Skeletal muscle tissue (tissue), 4 donors: ENCODE results near the gene PFKFB2. TPM values are rescaled to one million over a fixed set of nuclear protein-coding genes. Genes with fewer than 3 reads are reported as not detected.

Experiments
- H3K27ac ChIP-seq: one replicate; pipeline ENCODE4 v1.7.0; 2013; ENCODE audit warnings: mild to moderate bottlenecking, low read depth, low read length, inconsistent platforms
- H3K27me3 ChIP-seq, 3 donors: one replicate each; pipeline ENCODE4 v1.7.0; 2013; ENCODE audit warnings: low read length in 3 of 3; ENCODE audit not compliant: control insufficient read depth in 3 of 3, insufficient read depth in 3 of 3
- H3K36me3 ChIP-seq, 3 donors: one replicate each; pipeline ENCODE4 v1.7.0; 2013; ENCODE audit warnings: low read length in 3 of 3; ENCODE audit not compliant: control insufficient read depth in 3 of 3, insufficient read depth in 3 of 3
- H3K4me1 ChIP-seq, 3 donors: one replicate each; pipeline ENCODE4 v1.7.0; 2013; ENCODE audit warnings: low read length in 3 of 3, mild to moderate bottlenecking in 3 of 3; ENCODE audit not compliant: control insufficient read depth in 3 of 3, insufficient read depth in 3 of 3
- H3K4me3 ChIP-seq, 3 donors: one replicate each; pipeline ENCODE4 v1.7.0; 2013; ENCODE audit warnings: low read length in 3 of 3
- H3K9ac ChIP-seq, 3 donors: one replicate each; pipeline ENCODE4 v1.7.0; 2013; ENCODE audit warnings: low read length in 3 of 3, mild to moderate bottlenecking in 3 of 3, moderate library complexity in 2 of 3, low read depth in 1 of 3
- H3K9me3 ChIP-seq, 3 donors: one replicate each; pipeline ENCODE4 v1.7.0; 2013; ENCODE audit warnings: low read length in 3 of 3; ENCODE audit not compliant: control insufficient read depth in 3 of 3
- total RNA-seq: library from RNA; depleted of rRNA; stranded (reverse); fragments of >200 nt; gene quantifications from one replicate; pipeline ENCODE4 v1.2.3, GENCODE V29; 2014
- donor health status: Osteomylitis.

PFKFB2 gene
- total RNA-seq, 1 donor from 2014 or later: 3.7 TPM

- no peaks in the 10 kb centered on the region for H3K9me3 ChIP-seq
- H3K9ac ChIP-seq: no peak overlapping the region
- H3K27me3 ChIP-seq: peaks cover 0 to 9% (median 0%) of the 10 kb centered on the region in 3 donors
- no peaks in the 10 kb centered on the region for H3K36me3 ChIP-seq
- H3K27ac ChIP-seq: no peak overlapping the region
- no peak overlapping the region for H3K4me3 ChIP-seq
- no peaks in the 10 kb centered on the region for H3K4me1 ChIP-seq
These were observed 38.3 kb upstream of the PFKFB2 start for GRCh38 chr1:207014728-207015127.

GRCh38 chr1:207015791-207016190 is 37.3 kb upstream of the PFKFB2 start:
- Histone ChIP-seq H3K4me1 (no peaks in the 10 kb centered on the region), H3K27me3 (peaks cover 0 to 9% (median 0%) of the 10 kb centered on the region in 3 donors), H3K4me3 (no peak overlapping the region), H3K27ac (no peak overlapping the region), H3K9me3 (no peaks in the 10 kb centered on the region), H3K9ac (no peak overlapping the region), H3K36me3 (no peaks in the 10 kb centered on the region)

GRCh38 chr1:207017615-207018559 is 35.2 kb upstream of the PFKFB2 start:
- Histone ChIP-seq H3K36me3 (no peaks in the 10 kb centered on the region), H3K9ac (no peak overlapping the region), H3K4me1 (peaks cover 0 to 2% (median 0%) of the 10 kb centered on the region in 3 donors), H3K4me3 (no peak overlapping the region), H3K27ac (no peak overlapping the region), H3K27me3 (peaks cover 0 to 9% (median 0%) of the 10 kb centered on the region in 3 donors), H3K9me3 (no peaks in the 10 kb centered on the region)

GRCh38 chr1:207018707-207019106 is 34.4 kb upstream of the PFKFB2 start:
- Histone ChIP-seq H3K27ac (no peak overlapping the region), H3K4me1 (peaks cover 0 to 2% (median 0%) of the 10 kb centered on the region in 3 donors), H3K36me3 (no peaks in the 10 kb centered on the region), H3K9me3 (no peaks in the 10 kb centered on the region), H3K27me3 (peaks cover 0 to 5% (median 0%) of the 10 kb centered on the region in 3 donors), H3K4me3 (no peak overlapping the region), H3K9ac (no peak overlapping the region)

- Histone ChIP-seq H3K9ac (no peak overlapping the region), H3K9me3 (no peaks in the 10 kb centered on the region), H3K27me3 (peaks cover 0 to 5% (median 0%) of the 10 kb centered on the region in 3 donors), H3K4me1 (peaks cover 0 to 4% (median 0%) of the 10 kb centered on the region in 3 donors), H3K4me3 (no peak overlapping the region), H3K36me3 (no peaks in the 10 kb centered on the region), H3K27ac (no peak overlapping the region)
These were observed 33.9 kb upstream of the PFKFB2 start for GRCh38 chr1:207019161-207019560.

- Histone ChIP-seq H3K4me1 (peaks cover 0 to 6% (median 3%) of the 10 kb centered on the region in 3 donors), H3K27me3 (peaks cover 0 to 5% (median 0%) of the 10 kb centered on the region in 3 donors), H3K9ac (no peak overlapping the region), H3K9me3 (no peaks in the 10 kb centered on the region), H3K4me3 (no peak overlapping the region), H3K36me3 (no peaks in the 10 kb centered on the region), H3K27ac (no peak overlapping the region)
These were observed 33.4 kb upstream of the PFKFB2 start for GRCh38 chr1:207019661-207020060.

GRCh38 chr1:207020065-207020708 is 32.9 kb upstream of the PFKFB2 start:
- no peaks in the 10 kb centered on the region for H3K36me3 ChIP-seq
- no peaks in the 10 kb centered on the region for H3K9me3 ChIP-seq
- no peak overlapping the region for H3K9ac ChIP-seq

GRCh38 chr1:207020709-207021107 is 32.4 kb upstream of the PFKFB2 start:
- Histone ChIP-seq H3K27me3 (peaks cover 0 to 5% (median 0%) of the 10 kb centered on the region in 3 donors), H3K9me3 (no peaks in the 10 kb centered on the region), H3K27ac (no peak overlapping the region), H3K4me1 (peaks cover 7 to 15% (median 13%) of the 10 kb centered on the region in 3 donors), H3K4me3 (no peak overlapping the region), H3K36me3 (no peaks in the 10 kb centered on the region), H3K9ac (no peak overlapping the region)

More at GRCh38 chr1:207020065-207020708, 32.9 kb upstream of the PFKFB2 start:
- Histone ChIP-seq H3K27ac (no peak overlapping the region), H3K27me3 (peaks cover 0 to 5% (median 0%) of the 10 kb centered on the region in 3 donors), H3K4me1 (peaks cover 2 to 9% (median 7%) of the 10 kb centered on the region in 3 donors), H3K4me3 (no peak overlapping the region)

- peaks cover 13 to 19% (median 18%) of the 10 kb centered on the region in 3 donors for H3K4me1 ChIP-seq
These were observed 31.8 kb upstream of the PFKFB2 start for GRCh38 chr1:207021139-207021861.

More at GRCh38 chr1:207021139-207021861, 31.8 kb upstream of the PFKFB2 start:
- H3K27ac ChIP-seq: no peak overlapping the region
- H3K9me3 ChIP-seq: no peaks in the 10 kb centered on the region
- H3K9ac ChIP-seq: no peak overlapping the region
- no peak overlapping the region for H3K4me3 ChIP-seq
- H3K36me3 ChIP-seq: no peaks in the 10 kb centered on the region
- H3K27me3 ChIP-seq: peaks cover 0 to 5% (median 0%) of the 10 kb centered on the region in 3 donors
